Osteocyte (in vitro differentiated cells): Measurements from ENCODE around the gene ZBTB4. TPM values are rescaled to one million over a fixed set of nuclear protein-coding genes. Genes with fewer than 3 reads are reported as not detected.

ENCODE experiments used
- DNase-seq: peaks from one replicate; pipeline ENCODE4 v3.0.0; 2021; ENCODE audit warnings: mixed read lengths; ENCODE audit not compliant: unreplicated experiment; ENCODE audit errors: extremely low spot score
- H3K27ac Mint-ChIP-seq: one replicate; pipeline ENCODE4 v1.8.0; 2021; ENCODE audit warnings: mild to moderate bottlenecking, mixed read lengths; ENCODE audit not compliant: unreplicated experiment
- H3K27me3 Mint-ChIP-seq: one replicate; pipeline ENCODE4 v1.8.0; 2021; ENCODE audit warnings: mixed read lengths; ENCODE audit not compliant: unreplicated experiment
- H3K36me3 Mint-ChIP-seq: one replicate; pipeline ENCODE4 v1.8.0; 2021; ENCODE audit warnings: mixed read lengths; ENCODE audit not compliant: unreplicated experiment
- H3K4me1 Mint-ChIP-seq: one replicate; pipeline ENCODE4 v1.8.0; 2021; ENCODE audit warnings: mixed read lengths; ENCODE audit not compliant: unreplicated experiment
- H3K4me3 Mint-ChIP-seq: one replicate; pipeline ENCODE4 v1.8.0; 2021; ENCODE audit warnings: mild to moderate bottlenecking, moderate library complexity, mixed read lengths; ENCODE audit not compliant: unreplicated experiment
- H3K9me3 Mint-ChIP-seq: one replicate; pipeline ENCODE4 v1.8.0; 2021; ENCODE audit warnings: mixed read lengths; ENCODE audit not compliant: unreplicated experiment
- total RNA-seq: library from RNA; stranded (reverse); gene quantifications from 2 replicates; pipeline ENCODE4 v1.2.1, GENCODE V29; 2021
- TF ChIP-seq, protein P1 (sequence below): fragments of 200-600 bp; sonication (generic); IDR thresholded peaks from 2 replicates; pipeline ENCODE4 v1.5.0; 2021; ENCODE audit warnings: antibody characterized with exemption, mild to moderate bottlenecking, moderate library complexity

Gene ZBTB4
- total RNA-seq, 1 donor from 2014 or later = 49.7 TPM

DNA sequence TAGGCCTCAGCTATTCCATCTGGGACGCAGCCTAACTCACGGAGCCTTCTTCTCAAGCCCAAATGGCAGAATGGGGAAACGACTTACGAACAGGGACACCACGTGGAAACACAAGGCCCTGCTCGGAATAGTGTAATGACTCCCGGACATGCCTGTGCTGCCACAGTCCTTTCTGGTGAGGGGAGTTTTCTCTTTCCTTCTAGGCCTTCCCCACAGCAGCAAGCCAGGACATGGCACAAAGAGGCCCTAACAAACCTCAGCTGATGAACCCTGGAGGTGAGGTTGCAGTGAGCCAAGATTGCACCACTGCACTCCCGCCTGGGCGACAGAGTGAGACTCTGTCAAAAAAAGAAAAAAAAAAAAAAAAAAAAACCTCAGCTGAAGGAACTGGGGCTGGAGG is 15.3 kb downstream of the ZBTB4 start:
- no peaks in the 10 kb centered on the region for H3K9me3 Mint-ChIP-seq
- peaks cover 16% of the 10 kb centered on the region for H3K36me3 Mint-ChIP-seq
- no peak for DNase-seq
- H3K4me1 Mint-ChIP-seq = no peaks in the 10 kb centered on the region
- H3K4me3 Mint-ChIP-seq = no peak overlapping the region
- TF ChIP-seq, protein P1, sequence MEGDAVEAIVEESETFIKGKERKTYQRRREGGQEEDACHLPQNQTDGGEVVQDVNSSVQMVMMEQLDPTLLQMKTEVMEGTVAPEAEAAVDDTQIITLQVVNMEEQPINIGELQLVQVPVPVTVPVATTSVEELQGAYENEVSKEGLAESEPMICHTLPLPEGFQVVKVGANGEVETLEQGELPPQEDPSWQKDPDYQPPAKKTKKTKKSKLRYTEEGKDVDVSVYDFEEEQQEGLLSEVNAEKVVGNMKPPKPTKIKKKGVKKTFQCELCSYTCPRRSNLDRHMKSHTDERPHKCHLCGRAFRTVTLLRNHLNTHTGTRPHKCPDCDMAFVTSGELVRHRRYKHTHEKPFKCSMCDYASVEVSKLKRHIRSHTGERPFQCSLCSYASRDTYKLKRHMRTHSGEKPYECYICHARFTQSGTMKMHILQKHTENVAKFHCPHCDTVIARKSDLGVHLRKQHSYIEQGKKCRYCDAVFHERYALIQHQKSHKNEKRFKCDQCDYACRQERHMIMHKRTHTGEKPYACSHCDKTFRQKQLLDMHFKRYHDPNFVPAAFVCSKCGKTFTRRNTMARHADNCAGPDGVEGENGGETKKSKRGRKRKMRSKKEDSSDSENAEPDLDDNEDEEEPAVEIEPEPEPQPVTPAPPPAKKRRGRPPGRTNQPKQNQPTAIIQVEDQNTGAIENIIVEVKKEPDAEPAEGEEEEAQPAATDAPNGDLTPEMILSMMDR = no peak
- no peaks in the 10 kb centered on the region for H3K27me3 Mint-ChIP-seq
- H3K27ac Mint-ChIP-seq = no peak overlapping the region

DNA sequence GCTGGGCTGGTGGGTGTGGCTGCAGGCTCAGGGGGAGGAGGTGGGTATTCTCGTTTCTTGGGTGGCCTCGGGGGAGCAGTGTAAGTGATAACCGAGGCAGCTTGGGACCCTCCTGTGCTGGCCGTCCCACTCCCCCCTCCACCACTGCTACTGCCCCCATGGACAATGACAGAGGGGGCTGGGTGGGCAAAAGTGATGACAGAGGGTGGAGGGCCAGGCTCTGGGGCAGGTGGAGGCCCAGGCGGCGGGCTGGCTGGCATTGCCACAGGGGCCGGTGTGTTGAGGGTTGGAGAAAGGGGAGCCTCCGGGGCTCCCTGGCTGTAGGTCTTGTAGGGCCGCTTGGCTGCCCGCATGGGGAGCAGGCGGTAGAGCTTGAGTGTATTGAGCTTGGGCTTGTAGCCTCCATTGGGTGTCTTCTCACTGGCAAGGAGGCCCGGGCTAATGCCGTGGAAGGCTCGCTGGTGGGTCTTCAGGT is 16.0 kb downstream of the ZBTB4 start:
- H3K4me3 Mint-ChIP-seq = no peak overlapping the region
- H3K36me3 Mint-ChIP-seq = peaks cover 16% of the 10 kb centered on the region
- TF ChIP-seq, protein P1 = no peak
- DNase-seq = no peak
- H3K9me3 Mint-ChIP-seq = no peaks in the 10 kb centered on the region
- no peaks in the 10 kb centered on the region for H3K4me1 Mint-ChIP-seq
- no peaks in the 10 kb centered on the region for H3K27me3 Mint-ChIP-seq
- no peak overlapping the region for H3K27ac Mint-ChIP-seq

GRCh38 chr17:7462474-7463371 is 16.7 kb downstream of the ZBTB4 start:
- Mint-ChIP-seq H3K27me3 (no peaks in the 10 kb centered on the region), H3K4me3 (no peak overlapping the region), H3K9me3 (no peaks in the 10 kb centered on the region), H3K4me1 (peaks cover under 1% of the 10 kb centered on the region), H3K27ac (no peak overlapping the region), H3K36me3 (peaks cover 16% of the 10 kb centered on the region)
- DNase-seq = no peak
- TF ChIP-seq, protein P1 = no peak

- Mint-ChIP-seq H3K9me3 (no peaks in the 10 kb centered on the region), H3K4me3 (no peak overlapping the region), H3K27me3 (no peaks in the 10 kb centered on the region), H3K4me1 (peaks cover 9% of the 10 kb centered on the region), H3K27ac (no peak overlapping the region), H3K36me3 (peaks cover 10% of the 10 kb centered on the region)
- no peak for DNase-seq
- TF ChIP-seq, protein P1 = no peak
These were observed 18.4 kb downstream of the ZBTB4 start for GRCh38 chr17:7460850-7461660.
